ENCODE data around the gene LRMDA.

The LRMDA gene

GRCh38 chr10:76401006-76401405 lies 969.6 kb downstream of the LRMDA start:
- no peak for TF ChIP-seq EZH2phosphoT487 (IDR thresholded peaks at IDR 0.05; ENCODE audit: low read depth)
- TF ChIP-seq CTCF (IDR thresholded peaks at IDR 0.05; ENCODE audit: low read depth, low read length): no peak
- no peak overlapping the region for H2AFZ ChIP-seq (ENCODE audit: low read depth, low read length)
- H3K27me3 ChIP-seq (ENCODE audit: low read depth, low read length): no peaks in the 10 kb centered on the region
- H3K4me1 ChIP-seq (ENCODE audit: low read length): no peaks in the 10 kb centered on the region
- H3K27ac ChIP-seq (ENCODE audit: low read length): no peak overlapping the region
- no peak overlapping the region for H3K9ac ChIP-seq (ENCODE audit: low read length)
- H3K4me3 ChIP-seq (ENCODE audit: low read length): no peak overlapping the region
- H3K9me3 ChIP-seq (ENCODE audit: insufficient read depth, low read length): no peaks in the 10 kb centered on the region
- H4K20me1 ChIP-seq (ENCODE audit: insufficient read depth, low read length): no peaks in the 10 kb centered on the region
- H3K4me2 ChIP-seq (ENCODE audit: low read length): no peak overlapping the region
- no peaks in the 10 kb centered on the region for H3K36me3 ChIP-seq (replicated peaks; ENCODE audit: low read depth, low read length)
- no peaks in the 10 kb centered on the region for H3K79me2 ChIP-seq (ENCODE audit: low read length)

- Histone ChIP-seq H3K9ac (ENCODE audit: low read length) (no peak overlapping the region), H3K36me3 (replicated peaks; ENCODE audit: low read depth, low read length) (no peaks in the 10 kb centered on the region), H2AFZ (ENCODE audit: low read depth, low read length) (no peak overlapping the region), H3K4me1 (ENCODE audit: low read length) (no peaks in the 10 kb centered on the region), H3K4me3 (ENCODE audit: low read length) (no peak overlapping the region), H3K79me2 (ENCODE audit: low read length) (no peaks in the 10 kb centered on the region), H3K27ac (ENCODE audit: low read length) (no peak overlapping the region), H4K20me1 (ENCODE audit: insufficient read depth, low read length) (no peaks in the 10 kb centered on the region), H3K27me3 (ENCODE audit: low read depth, low read length) (no peaks in the 10 kb centered on the region), H3K9me3 (ENCODE audit: insufficient read depth, low read length) (no peaks in the 10 kb centered on the region), H3K4me2 (ENCODE audit: low read length) (no peak overlapping the region)
- TF ChIP-seq CTCF (IDR thresholded peaks at IDR 0.05; ENCODE audit: low read depth, low read length) (no peak), EZH2phosphoT487 (IDR thresholded peaks at IDR 0.05; ENCODE audit: low read depth) (no peak)
Observed at GRCh38 chr10:76403912-76404311, 972.5 kb downstream of the LRMDA start.

- H4K20me1 ChIP-seq (ENCODE audit: insufficient read depth, low read length): no peaks in the 10 kb centered on the region
- H3K4me2 ChIP-seq (ENCODE audit: low read length): no peak overlapping the region
- H3K27ac ChIP-seq (ENCODE audit: low read length): no peak overlapping the region
- H3K9me3 ChIP-seq (ENCODE audit: insufficient read depth, low read length): no peaks in the 10 kb centered on the region
- H3K9ac ChIP-seq (ENCODE audit: low read length): no peak overlapping the region
- H3K36me3 ChIP-seq (replicated peaks; ENCODE audit: low read depth, low read length): no peaks in the 10 kb centered on the region
- no peaks in the 10 kb centered on the region for H3K4me1 ChIP-seq (ENCODE audit: low read length)
- no peaks in the 10 kb centered on the region for H3K27me3 ChIP-seq (ENCODE audit: low read depth, low read length)
- no peaks in the 10 kb centered on the region for H3K79me2 ChIP-seq (ENCODE audit: low read length)
- no peak overlapping the region for H3K4me3 ChIP-seq (ENCODE audit: low read length)
- no peak overlapping the region for H2AFZ ChIP-seq (ENCODE audit: low read depth, low read length)
- TF ChIP-seq EZH2phosphoT487 (IDR thresholded peaks at IDR 0.05; ENCODE audit: low read depth): no peak
Observed at GRCh38 chr10:76404531-76404930, 973.1 kb downstream of the LRMDA start.

GRCh38 chr10:76405922-76406321 lies 974.5 kb downstream of the LRMDA start:
- no peak overlapping the region for H2AFZ ChIP-seq (ENCODE audit: low read depth, low read length)
- H3K4me1 ChIP-seq (ENCODE audit: low read length): no peaks in the 10 kb centered on the region
- no peaks in the 10 kb centered on the region for H3K36me3 ChIP-seq (replicated peaks; ENCODE audit: low read depth, low read length)
- no peak for TF ChIP-seq EZH2phosphoT487 (IDR thresholded peaks at IDR 0.05; ENCODE audit: low read depth)
- no peak for TF ChIP-seq CTCF (IDR thresholded peaks at IDR 0.05; ENCODE audit: low read depth, low read length)
- no peaks in the 10 kb centered on the region for H3K27me3 ChIP-seq (ENCODE audit: low read depth, low read length)
- H3K27ac ChIP-seq (ENCODE audit: low read length): no peak overlapping the region
- H3K4me2 ChIP-seq (ENCODE audit: low read length): no peak overlapping the region
- no peaks in the 10 kb centered on the region for H4K20me1 ChIP-seq (ENCODE audit: insufficient read depth, low read length)
- no peaks in the 10 kb centered on the region for H3K79me2 ChIP-seq (ENCODE audit: low read length)
- H3K4me3 ChIP-seq (ENCODE audit: low read length): no peak overlapping the region
- H3K9ac ChIP-seq (ENCODE audit: low read length): no peak overlapping the region
- H3K9me3 ChIP-seq (ENCODE audit: insufficient read depth, low read length): no peaks in the 10 kb centered on the region

- Histone ChIP-seq H3K27me3 (ENCODE audit: low read depth, low read length) (no peaks in the 10 kb centered on the region), H3K36me3 (replicated peaks; ENCODE audit: low read depth, low read length) (no peaks in the 10 kb centered on the region), H3K9me3 (ENCODE audit: insufficient read depth, low read length) (no peaks in the 10 kb centered on the region), H4K20me1 (ENCODE audit: insufficient read depth, low read length) (no peaks in the 10 kb centered on the region), H3K4me2 (ENCODE audit: low read length) (no peak overlapping the region), H3K27ac (ENCODE audit: low read length) (no peak overlapping the region), H3K9ac (ENCODE audit: low read length) (no peak overlapping the region), H2AFZ (ENCODE audit: low read depth, low read length) (no peak overlapping the region), H3K4me1 (ENCODE audit: low read length) (no peaks in the 10 kb centered on the region), H3K4me3 (ENCODE audit: low read length) (no peak overlapping the region), H3K79me2 (ENCODE audit: low read length) (no peaks in the 10 kb centered on the region)
- TF ChIP-seq EZH2phosphoT487 (IDR thresholded peaks at IDR 0.05; ENCODE audit: low read depth): no peak
Observed at GRCh38 chr10:76408646-76409045, 977.2 kb downstream of the LRMDA start.

Data from OCI-LY3 (cell line).